A549 (cell line): ENCODE results near the gene MAPKAPK3.

Experiments
- MAFK ChIP-seq: fragments of 450-650 bp; IDR thresholded peaks from 2 replicates; pipeline ENCODE4 v1.6.1; 2014; ENCODE audit not compliant: partially characterized antibody
- POLR2AphosphoS2 ChIP-seq: conservative IDR thresholded peaks from 2 replicates; pipeline ENCODE4 v1.6.1; 2012; ENCODE audit warnings: low read length, improper control_type of control experiment, inconsistent platforms
- RAD21 ChIP-seq, 2 experiments: fragments of >200 bp in 1 of 2; sonication (Bioruptor Twin) in 1 of 2; formaldehyde crosslinking in 1 of 2; IDR thresholded peaks in 1 of 2; conservative IDR thresholded peaks in 1 of 2; 2 replicates in 1 of 2; 3 replicates in 1 of 2; pipeline ENCODE4 v1.6.1; 2012 to 2018; ENCODE audit warnings: inconsistent platforms in 1 of 2
- TFCP2L1 ChIP-seq: fragments of 250-450 bp; sonication (Bioruptor Pico); IDR thresholded peaks from 2 replicates; pipeline ENCODE4 v1.5.0; 2021; ENCODE audit warnings: mild to moderate bottlenecking
- TF ChIP-seq, protein P1 (sequence below): fragments of >200 bp; sonication (Bioruptor Twin); formaldehyde crosslinking; IDR thresholded peaks from 3 replicates; pipeline ENCODE4 v1.5.1; 2016
- TF ChIP-seq, protein P2 (sequence below): IDR thresholded peaks from 2 replicates; pipeline ENCODE4 v1.6.1; 2012

DNA sequence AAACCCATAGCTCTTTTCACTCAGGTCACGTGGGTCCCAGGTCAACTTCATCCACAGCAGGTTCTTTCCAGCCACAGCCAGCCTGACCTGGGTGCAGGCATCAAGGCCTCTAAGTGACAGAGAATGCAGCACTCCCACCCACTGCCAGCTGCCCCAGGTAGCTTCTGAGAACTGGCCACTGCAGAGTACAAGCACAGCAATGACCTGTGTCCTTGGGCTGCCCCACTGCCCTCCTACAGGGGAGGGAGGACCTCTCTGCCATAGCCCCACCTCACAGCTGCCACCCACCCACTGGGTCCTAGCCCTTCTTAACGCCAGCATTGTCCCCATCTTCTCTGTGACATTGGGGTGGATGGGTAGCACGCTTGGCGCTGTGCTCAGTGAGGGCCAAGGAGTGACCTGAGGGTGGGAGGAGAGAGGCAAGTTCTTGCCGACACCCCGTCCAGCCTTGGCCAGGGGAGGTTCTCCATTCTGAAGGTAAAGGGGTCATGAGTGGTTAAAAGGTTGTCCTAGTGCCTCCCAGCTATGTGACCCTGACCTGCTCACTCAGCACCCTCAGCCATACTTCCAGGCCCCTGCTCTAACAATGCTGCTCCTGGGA lies 17.7 kb upstream of the MAPKAPK3 start:
- TF ChIP-seq, protein P1, sequence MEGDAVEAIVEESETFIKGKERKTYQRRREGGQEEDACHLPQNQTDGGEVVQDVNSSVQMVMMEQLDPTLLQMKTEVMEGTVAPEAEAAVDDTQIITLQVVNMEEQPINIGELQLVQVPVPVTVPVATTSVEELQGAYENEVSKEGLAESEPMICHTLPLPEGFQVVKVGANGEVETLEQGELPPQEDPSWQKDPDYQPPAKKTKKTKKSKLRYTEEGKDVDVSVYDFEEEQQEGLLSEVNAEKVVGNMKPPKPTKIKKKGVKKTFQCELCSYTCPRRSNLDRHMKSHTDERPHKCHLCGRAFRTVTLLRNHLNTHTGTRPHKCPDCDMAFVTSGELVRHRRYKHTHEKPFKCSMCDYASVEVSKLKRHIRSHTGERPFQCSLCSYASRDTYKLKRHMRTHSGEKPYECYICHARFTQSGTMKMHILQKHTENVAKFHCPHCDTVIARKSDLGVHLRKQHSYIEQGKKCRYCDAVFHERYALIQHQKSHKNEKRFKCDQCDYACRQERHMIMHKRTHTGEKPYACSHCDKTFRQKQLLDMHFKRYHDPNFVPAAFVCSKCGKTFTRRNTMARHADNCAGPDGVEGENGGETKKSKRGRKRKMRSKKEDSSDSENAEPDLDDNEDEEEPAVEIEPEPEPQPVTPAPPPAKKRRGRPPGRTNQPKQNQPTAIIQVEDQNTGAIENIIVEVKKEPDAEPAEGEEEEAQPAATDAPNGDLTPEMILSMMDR = no peak
- TF ChIP-seq TFCP2L1 (CRISPR knock-in tag) (no peak), POLR2AphosphoS2 (no peak), MAFK (no peak), RAD21 (conservative IDR thresholded peaks at IDR 0.05 in 1 of 2, IDR thresholded peaks at IDR 0.05 in 1 of 2) (no peak)
- TF ChIP-seq, protein P2, sequence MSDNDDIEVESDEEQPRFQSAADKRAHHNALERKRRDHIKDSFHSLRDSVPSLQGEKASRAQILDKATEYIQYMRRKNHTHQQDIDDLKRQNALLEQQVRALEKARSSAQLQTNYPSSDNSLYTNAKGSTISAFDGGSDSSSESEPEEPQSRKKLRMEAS = no peak
